OCI-LY1 (cell line): ENCODE data around the gene TMEM40.

ENCODE experiments used
- EZH2 ChIP-seq: fragments of 200-600 bp; sonication (generic), shearing (Covaris generic); IDR thresholded peaks from 2 replicates; pipeline ENCODE4 v1.8.0; 2017; ENCODE audit warnings: borderline replicate concordance, mixed run types, mild to moderate bottlenecking, antibody characterized with exemption, low read length, moderate library complexity, mixed read lengths
- TF ChIP-seq, protein P1 (sequence below): fragments of 200-600 bp; sonication (generic), shearing (Covaris generic); IDR thresholded peaks from 2 replicates; pipeline ENCODE4 v1.5.1; 2017; ENCODE audit warnings: mild to moderate bottlenecking, antibody characterized with exemption, low read length, moderate library complexity, mixed read lengths

DNA sequence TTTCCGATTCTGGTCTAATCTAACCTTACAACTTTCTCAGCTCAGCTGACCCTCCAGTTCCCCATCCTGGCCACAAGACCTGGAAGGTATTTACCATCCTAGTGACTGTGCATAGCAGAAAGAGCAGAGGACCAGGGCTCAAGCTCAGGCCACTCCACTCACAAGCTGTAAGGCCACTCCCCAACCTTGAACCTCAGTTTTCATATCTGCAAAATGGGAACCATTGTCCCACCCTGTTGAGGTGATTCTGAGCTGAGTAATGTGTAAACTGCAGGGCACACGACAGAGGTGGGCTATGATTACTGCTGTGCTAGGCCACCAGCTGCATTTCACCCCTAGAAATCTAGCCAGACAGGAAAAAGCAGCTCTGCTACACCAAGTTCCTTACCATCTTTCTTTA, 21.7 kb downstream of the TMEM40 start:
- TF ChIP-seq, protein P1, sequence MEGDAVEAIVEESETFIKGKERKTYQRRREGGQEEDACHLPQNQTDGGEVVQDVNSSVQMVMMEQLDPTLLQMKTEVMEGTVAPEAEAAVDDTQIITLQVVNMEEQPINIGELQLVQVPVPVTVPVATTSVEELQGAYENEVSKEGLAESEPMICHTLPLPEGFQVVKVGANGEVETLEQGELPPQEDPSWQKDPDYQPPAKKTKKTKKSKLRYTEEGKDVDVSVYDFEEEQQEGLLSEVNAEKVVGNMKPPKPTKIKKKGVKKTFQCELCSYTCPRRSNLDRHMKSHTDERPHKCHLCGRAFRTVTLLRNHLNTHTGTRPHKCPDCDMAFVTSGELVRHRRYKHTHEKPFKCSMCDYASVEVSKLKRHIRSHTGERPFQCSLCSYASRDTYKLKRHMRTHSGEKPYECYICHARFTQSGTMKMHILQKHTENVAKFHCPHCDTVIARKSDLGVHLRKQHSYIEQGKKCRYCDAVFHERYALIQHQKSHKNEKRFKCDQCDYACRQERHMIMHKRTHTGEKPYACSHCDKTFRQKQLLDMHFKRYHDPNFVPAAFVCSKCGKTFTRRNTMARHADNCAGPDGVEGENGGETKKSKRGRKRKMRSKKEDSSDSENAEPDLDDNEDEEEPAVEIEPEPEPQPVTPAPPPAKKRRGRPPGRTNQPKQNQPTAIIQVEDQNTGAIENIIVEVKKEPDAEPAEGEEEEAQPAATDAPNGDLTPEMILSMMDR = no peak
- TF ChIP-seq EZH2 = no peak
